Activated CD8-positive, alpha-beta memory T cell treated with anti-CD3 and anti-CD28 coated beads, Interleukin-2, amount 50 U/mL, for 24 hours (primary cell): ENCODE data around the gene ZNF362.

Source experiments
- DNase-seq: peaks from one replicate; pipeline ENCODE4 v3.0.0-alpha.2; 2020; ENCODE audit errors: extremely low read depth

ZNF362 gene

DNA sequence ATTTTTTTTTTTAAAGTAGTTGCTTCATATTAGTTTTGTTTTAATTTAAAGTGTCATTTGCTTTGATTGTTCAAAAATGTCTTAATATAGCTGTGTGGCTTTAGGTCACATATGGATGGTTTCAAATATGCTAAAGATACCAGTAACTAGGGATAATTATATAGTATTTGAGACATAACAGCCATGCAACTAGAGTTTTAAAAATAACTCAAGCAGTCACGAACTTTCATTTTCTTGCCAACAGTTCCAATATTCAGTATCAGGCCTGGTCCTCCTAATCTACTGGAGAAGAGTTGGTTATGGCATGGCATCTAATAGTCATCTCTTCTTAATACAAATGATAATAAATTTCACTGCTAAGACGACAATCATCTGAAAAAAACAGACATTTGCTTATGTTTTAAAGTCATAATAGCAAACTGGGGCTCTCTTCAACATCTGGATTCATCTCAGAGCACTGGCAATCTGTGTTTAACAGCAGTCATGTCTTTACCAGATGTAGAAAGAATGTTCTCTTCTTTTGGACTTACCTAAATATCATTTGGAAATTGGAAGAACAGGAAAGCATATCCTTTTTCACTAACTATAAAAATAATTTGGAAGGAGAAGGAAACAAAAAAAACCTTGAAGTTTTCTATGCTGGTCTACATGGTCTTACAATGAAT lies 88.7 kb downstream of the ZNF362 start:
- DNase-seq: no peak

DNA sequence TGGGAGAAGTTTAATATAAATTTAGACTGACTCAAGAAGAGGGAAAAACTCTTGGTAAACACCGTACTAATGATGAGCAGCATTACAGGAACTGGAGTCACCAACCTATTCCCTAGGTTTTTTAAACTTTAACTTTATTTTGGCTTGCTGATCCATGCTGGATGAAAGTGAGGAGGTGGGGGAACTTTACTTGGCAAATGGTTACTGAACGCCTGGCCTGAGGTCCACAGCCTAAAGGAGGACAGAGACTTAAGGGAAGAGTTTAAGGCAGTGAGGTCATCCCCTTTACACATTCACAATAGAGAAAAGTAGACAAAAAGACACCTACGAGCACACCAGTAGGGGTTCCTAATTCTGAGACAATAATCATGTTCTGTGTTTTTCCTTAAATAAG lies 90.2 kb downstream of the ZNF362 start:
- no peak for DNase-seq

DNA sequence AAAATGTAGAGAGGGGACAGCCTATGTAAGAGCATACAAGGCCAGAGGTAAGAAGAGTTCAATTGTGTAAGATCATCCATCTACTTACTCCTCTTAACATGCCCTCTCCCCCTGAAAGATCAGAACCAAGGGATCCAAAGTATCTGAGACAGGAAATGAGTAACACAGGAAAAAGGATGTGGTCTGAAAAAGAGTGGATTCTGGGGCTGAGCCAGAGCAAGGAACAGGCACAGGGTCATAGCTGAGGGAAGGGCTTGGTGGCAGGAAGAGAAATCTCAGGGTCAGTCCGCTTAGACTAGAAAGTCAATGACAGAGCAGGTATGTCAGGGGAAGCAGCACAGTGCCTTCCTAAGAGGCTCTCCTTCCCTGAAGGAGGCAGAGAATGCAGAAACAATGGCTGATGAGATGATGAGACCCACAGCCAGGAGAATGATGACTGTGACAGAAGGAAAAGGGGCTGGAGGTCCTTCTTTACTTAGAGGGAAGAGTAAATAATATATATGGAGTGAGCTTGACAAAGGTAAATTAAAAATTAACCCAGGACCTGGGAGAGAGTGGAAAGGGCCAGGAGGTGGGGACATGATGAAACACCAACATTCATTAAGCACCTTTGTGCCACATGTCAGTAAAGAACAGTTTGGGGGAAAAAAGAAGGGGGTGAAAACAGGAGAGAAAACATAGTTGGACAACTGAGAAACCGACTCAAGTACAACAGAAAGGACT lies 90.8 kb downstream of the ZNF362 start:
- no peak for DNase-seq

DNA sequence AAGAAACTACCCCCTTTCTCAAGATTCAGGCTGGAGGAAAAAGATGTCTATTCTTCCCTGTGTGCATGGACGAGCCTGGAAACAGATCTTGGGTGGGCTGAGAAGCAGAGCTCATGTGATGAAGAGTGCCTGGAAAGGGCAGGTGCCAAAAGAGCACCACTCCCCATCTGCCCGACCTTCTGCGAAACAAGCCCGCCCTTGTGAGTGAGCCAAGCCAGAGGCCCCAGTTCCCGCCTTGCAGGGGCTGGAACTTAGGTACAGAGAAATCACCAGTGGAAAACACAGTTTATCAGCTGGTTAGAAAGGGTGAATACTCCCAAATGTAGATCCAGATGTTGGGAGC lies 91.3 kb downstream of the ZNF362 start:
- no peak for DNase-seq

DNA sequence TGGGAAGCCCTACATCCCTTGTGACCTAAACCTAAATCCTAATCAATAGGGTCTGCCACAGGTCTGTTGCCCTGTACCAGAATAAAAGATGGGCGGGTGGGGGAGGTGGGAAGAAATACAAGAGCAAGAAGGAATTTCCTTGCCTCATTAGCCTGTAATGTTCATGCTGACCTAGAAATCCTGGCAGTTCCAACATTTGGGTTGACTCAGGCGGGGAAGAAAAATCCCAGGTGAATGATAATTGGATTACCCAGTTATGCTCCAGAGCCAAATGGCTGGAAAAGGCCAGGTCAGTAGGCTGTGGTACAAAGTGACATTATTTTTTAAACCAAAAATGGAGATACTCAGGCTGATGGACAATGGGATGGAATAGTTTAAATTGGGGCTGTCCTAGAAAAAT lies 91.9 kb downstream of the ZNF362 start:
- DNase-seq: no peak

DNA sequence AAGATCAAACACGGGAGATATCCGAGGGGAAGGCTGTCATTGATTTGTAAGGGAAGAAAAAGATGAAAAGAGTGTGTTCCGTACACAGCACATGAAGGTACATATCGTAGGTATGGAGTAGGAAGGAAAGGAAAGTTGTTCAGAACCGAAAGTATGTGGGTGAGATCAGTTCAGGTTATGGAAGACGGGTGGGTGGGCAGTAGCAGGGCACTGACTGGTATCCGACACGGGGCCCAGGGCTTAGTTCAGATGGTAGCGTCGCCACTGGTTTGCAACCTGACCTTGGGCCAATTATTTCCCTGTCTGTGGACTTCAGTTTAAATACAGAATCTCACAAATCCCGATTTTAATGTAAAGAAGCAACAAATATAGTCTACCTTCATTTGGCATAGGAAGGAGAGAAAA lies 92.4 kb downstream of the ZNF362 start:
- no peak for DNase-seq

DNA sequence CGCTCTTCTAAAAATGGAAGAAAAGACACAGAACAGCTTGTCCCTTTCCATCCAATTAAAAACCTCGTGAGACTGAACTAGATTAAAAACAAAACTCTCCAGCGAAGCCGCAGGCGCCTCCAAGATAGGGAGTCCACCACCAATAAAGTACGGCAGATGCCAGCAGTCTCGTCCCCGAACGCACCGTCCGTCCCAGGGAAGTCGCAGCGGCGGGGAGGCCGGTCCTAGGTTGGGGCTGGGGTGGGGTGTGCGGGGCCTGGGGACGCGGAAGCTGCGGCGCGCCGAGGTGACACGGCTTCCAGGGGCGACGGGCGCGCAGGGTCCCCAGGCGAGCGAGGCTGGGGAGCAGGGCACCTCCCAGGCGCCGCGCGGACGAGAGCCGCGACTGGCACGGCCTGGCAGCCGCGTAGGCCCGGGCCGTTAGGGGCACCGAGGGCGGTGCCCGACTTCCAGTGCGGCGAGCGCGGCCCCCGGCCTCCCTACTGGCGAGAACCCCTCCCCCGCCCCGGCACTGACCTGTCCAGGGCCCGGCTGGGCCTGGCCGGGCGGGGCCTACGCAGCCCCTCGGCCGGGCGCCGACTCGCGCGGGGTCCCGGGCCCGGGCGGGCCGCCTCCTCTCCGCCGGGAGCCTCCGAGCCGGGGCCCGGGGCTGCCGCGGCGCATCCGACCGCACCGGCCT lies 92.9 kb downstream of the ZNF362 start:
- DNase-seq: no peak

DNA sequence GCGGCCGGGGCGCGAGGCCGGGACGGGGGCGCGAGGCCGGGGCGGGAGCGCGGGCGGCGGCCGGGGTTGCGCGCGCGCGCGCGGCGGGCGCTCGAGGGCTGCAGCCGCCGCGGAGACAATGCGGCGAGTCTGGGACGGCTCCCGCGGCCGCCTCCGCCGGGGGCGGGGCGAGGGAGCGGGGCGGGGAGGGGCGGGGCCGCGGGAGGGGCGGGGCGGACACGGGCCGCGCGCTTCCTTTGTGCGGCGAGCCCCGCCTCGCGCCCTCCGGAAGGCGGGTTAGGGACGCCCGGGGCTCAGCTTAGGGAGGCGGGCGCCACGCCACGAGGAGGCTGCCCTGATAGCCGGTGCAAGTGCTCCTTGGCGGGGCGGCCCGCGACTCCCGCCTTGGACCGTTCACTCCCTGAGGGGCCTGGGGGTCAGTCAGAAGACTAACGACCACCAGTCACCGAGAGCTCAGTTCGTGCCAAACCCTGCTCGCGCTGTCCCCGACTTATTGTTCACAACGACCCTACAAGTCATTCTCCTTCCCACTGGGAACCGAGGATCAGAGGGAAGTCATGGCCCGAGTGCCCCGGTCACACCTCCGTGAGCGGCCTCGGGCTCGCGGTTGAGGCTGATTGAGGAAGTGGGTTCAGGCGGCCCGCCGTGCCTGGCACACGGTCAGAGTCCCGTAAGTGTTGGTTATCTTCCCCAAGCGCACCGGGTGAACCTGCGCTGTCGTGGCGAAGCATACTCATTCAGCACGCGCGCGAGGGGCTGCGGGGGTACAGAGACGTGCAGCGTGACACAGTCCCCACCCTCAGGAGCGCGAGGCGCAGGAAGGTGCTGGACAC lies 93.7 kb downstream of the ZNF362 start:
- DNase-seq: no peak
